ENCODE measurements around the gene ANKRD53.

Gene ANKRD53

GRCh38 chr2:70967189-70967588 is 11.2 kb upstream of the ANKRD53 start:
- DNase-seq: no peak

- DNase-seq: no peak
Measured at GRCh38 chr2:70974592-70974991, 3.8 kb upstream of the ANKRD53 start.

GRCh38 chr2:70975237-70975636 is 3.2 kb upstream of the ANKRD53 start:
- no peak for DNase-seq

GRCh38 chr2:70977605-70978205 is 725 bp upstream of the ANKRD53 start:
- DNase-seq: peak; percentile 66

GRCh38 chr2:70979180-70979488 is 704 bp downstream of the ANKRD53 start:
- DNase-seq: no peak

- DNase-seq: no peak
Measured at GRCh38 chr2:70979626-70980025, 1.2 kb downstream of the ANKRD53 start.

GRCh38 chr2:70981421-70981820 is 3.0 kb downstream of the ANKRD53 start:
- no peak for DNase-seq

GRCh38 chr2:70981866-70982810 is 3.7 kb downstream of the ANKRD53 start:
- DNase-seq: no peak

- DNase-seq: no peak
Measured at GRCh38 chr2:70982971-70983370, 4.5 kb downstream of the ANKRD53 start.

GRCh38 chr2:70983506-70984227 is 5.2 kb downstream of the ANKRD53 start:
- DNase-seq: no peak

- no peak for DNase-seq
Measured at GRCh38 chr2:70984228-70984575, 5.8 kb downstream of the ANKRD53 start.

GRCh38 chr2:70984576-70985282 is 6.3 kb downstream of the ANKRD53 start:
- peak; percentile 17 for DNase-seq

GRCh38 chr2:70985283-70985688 is 6.9 kb downstream of the ANKRD53 start:
- no peak for DNase-seq

GRCh38 chr2:70985956-70986355 is 7.5 kb downstream of the ANKRD53 start:
- no peak for DNase-seq

GRCh38 chr2:70986499-70987189 is 8.2 kb downstream of the ANKRD53 start:
- DNase-seq: no peak

- DNase-seq: no peak
Measured at GRCh38 chr2:70987386-70987785, 9.0 kb downstream of the ANKRD53 start.

- no peak for DNase-seq
Measured at GRCh38 chr2:70988151-70988550, 9.7 kb downstream of the ANKRD53 start.

- DNase-seq: no peak
Measured at GRCh38 chr2:70988726-70989648, 10.6 kb downstream of the ANKRD53 start.

GRCh38 chr2:70990216-70990615 is 11.8 kb downstream of the ANKRD53 start:
- no peak for DNase-seq

- no peak for DNase-seq
Measured at GRCh38 chr2:70991142-70991541, 12.7 kb downstream of the ANKRD53 start.

GRCh38 chr2:70991742-70992141 is 13.3 kb downstream of the ANKRD53 start:
- no peak for DNase-seq
